Adrenal gland (tissue), 12 donors: ENCODE data around the gene FGF23. TPM values are rescaled to one million over a fixed set of nuclear protein-coding genes. Genes with fewer than 3 reads are reported as not detected.

Experiments used
- DNase-seq, 7 donors: peaks; one replicate each; pipeline ENCODE4 v3.0.0-alpha.2; 2019 to 2020
- H3K27ac ChIP-seq, 5 donors: fragments of 200-600 bp; sonication (generic) in 4 of 5; 1 replicate in 3 of 5; 2 replicates in 2 of 5; pipeline versions ENCODE4 v1.5.1 to v1.8.0; 2016 to 2020; ENCODE audit warnings: mild to moderate bottlenecking in 1 of 5
- H3K27me3 ChIP-seq: fragments of 200-600 bp; 2 replicates; pipeline ENCODE4 v1.8.0; 2021
- H3K36me3 ChIP-seq, 2 donors: fragments of 200-600 bp; replicated peaks in 1 of 2; 1 replicate in 1 of 2; 2 replicates in 1 of 2; pipeline versions ENCODE4 v1.5.1 to v1.8.0; 2018 to 2022
- H3K4me1 ChIP-seq, 2 donors: fragments of 200-600 bp; replicated peaks in 1 of 2; 1 replicate in 1 of 2; 2 replicates in 1 of 2; pipeline versions ENCODE4 v1.5.1 to v1.8.0; 2018 to 2021
- H3K4me3 ChIP-seq, 4 donors: fragments of 200-600 bp; sonication (generic) in 3 of 4; one replicate each; pipeline ENCODE4 v1.5.1; 2016 to 2018
- H3K9me3 ChIP-seq, 3 donors: fragments of 200-600 bp; sonication (generic) in 1 of 3; replicated peaks in 1 of 3; 1 replicate in 2 of 3; 2 replicates in 1 of 3; pipeline versions ENCODE4 v1.5.1 to v1.8.0; 2016 to 2021
- POLR2A ChIP-seq, 2 donors: fragments of 450-650 bp; IDR thresholded peaks; one replicate each; pipeline ENCODE4 v1.6.1; 2017; ENCODE audit warnings: antibody characterized with exemption in 2 of 2, mild to moderate bottlenecking in 2 of 2, moderate library complexity in 1 of 2
- WGBS, 4 donors: extraction: QIAGEN DNeasy Blood & Tissue Kit in 2 of 4; methylation state at CpG; one replicate each; pipeline versions ENCODE4 v1.1.5 to v1.1.7; 2013 to 2017; 5-methylcytosine and 5-hydroxymethylcytosine counted together
- intact Hi-C, 2 donors: fragments of 100-400 bp; cut with DNase I; formaldehyde crosslinking; loops; one replicate each; pipeline versions ENCODE4 v1.14.1 to v1.15.0; 2022 to 2023
- polyA plus RNA-seq, 3 donors: library from polyadenylated mRNA; stranded (reverse); fragments of 200-250 nt in 2 of 3; fragments of 350-450 nt in 1 of 3; fragmentation: Illumina TruSeq in 1 of 3; extraction: RNeasy Lipid Tissue Mini Kit (QIAGEN cat#74804) in 1 of 3; gene quantifications; one replicate each; pipeline ENCODE4 v1.2.3, GENCODE V29; 2013 to 2014
- total RNA-seq, 9 donors: library from RNA; depleted of rRNA in 4 of 9; stranded (reverse); fragments of >200 nt in 4 of 9; fragments of 120-200 nt in 1 of 9; fragmentation: NEBNext Ultra II Directional in 1 of 9; extraction: Animal tissue kit (Norgen Biotek cat#: 25700) in 1 of 9; gene quantifications; one replicate each; pipeline versions ENCODE4 v1.1.0 to v1.2.4, GENCODE V29; 2013 to 2023
- TF ChIP-seq, protein P1 (sequence below), 6 experiments: fragments of 450-650 bp in 4 of 6; fragments of 200-600 bp in 2 of 6; sonication (generic) in 1 of 6; IDR thresholded peaks; 1 replicate in 5 of 6; 2 replicates in 1 of 6; pipeline versions ENCODE4 v1.5.1 to v1.8.0; 2016 to 2021; ENCODE audit warnings: antibody characterized with exemption in 6 of 6, mild to moderate bottlenecking in 2 of 6, moderate library complexity in 1 of 6
- donor health status: healthy with polysubstance abuse.
- donor health status: Bipolar disorder and iron deficiency.
- donor health status: DM: yes; HTN: yes; CAD: no.
- donor health status: DM: no; HTN: no; CAD: no.
- donor health status: DM: no; HTN: no; CAD: no.
- donor health status: DM: yes; HTN: yes; CAD: no.

FGF23 gene
- total and polyA plus RNA-seq, 12 donors: 0.13 to 0.58 TPM; not detected in 10

GRCh38 chr12:4322726-4323125 lies 56.8 kb downstream of the FGF23 start:
- TF ChIP-seq, protein P1, sequence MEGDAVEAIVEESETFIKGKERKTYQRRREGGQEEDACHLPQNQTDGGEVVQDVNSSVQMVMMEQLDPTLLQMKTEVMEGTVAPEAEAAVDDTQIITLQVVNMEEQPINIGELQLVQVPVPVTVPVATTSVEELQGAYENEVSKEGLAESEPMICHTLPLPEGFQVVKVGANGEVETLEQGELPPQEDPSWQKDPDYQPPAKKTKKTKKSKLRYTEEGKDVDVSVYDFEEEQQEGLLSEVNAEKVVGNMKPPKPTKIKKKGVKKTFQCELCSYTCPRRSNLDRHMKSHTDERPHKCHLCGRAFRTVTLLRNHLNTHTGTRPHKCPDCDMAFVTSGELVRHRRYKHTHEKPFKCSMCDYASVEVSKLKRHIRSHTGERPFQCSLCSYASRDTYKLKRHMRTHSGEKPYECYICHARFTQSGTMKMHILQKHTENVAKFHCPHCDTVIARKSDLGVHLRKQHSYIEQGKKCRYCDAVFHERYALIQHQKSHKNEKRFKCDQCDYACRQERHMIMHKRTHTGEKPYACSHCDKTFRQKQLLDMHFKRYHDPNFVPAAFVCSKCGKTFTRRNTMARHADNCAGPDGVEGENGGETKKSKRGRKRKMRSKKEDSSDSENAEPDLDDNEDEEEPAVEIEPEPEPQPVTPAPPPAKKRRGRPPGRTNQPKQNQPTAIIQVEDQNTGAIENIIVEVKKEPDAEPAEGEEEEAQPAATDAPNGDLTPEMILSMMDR (IDR thresholded peaks at IDR 0.05): no peak
- TF ChIP-seq POLR2A (IDR thresholded peaks at IDR 0.05): no peak
- peaks cover 0 to 11% of the 10 kb centered on the region in 2 donors for H3K4me1 ChIP-seq
- H3K4me3 ChIP-seq: no peak overlapping the region
- no peak for DNase-seq
- H3K9me3 ChIP-seq: no peaks in the 10 kb centered on the region
- intact Hi-C loops: loop anchor here in 1 of 2 donors (10.0 kb wide), 1 partner anchor 92 kb away; no protein-coding TSS in a partner anchor
- no peaks in the 10 kb centered on the region for H3K36me3 ChIP-seq
- H3K27ac ChIP-seq: no peak overlapping the region
- H3K27me3 ChIP-seq: no peaks in the 10 kb centered on the region
- WGBS, 4 donors: 71 to 82% (median 75%) methylated on average over 5 of the region's 5 CpGs

GRCh38 chr12:4320853-4321701 lies 58.4 kb downstream of the FGF23 start, which contains the start of gene TIGAR:
Gene TIGAR (plus strand): TSS chr12:4321213. CDS start chr12:4321272, 59 bp downstream.
- TF ChIP-seq, protein P1 (IDR thresholded peaks at IDR 0.05): no peak
- peak; percentile 74 to 94 for TF ChIP-seq POLR2A (IDR thresholded peaks at IDR 0.05)
- peak within 1 kb of the TSS; percentile 83 to 94 (median 85) for H3K27ac ChIP-seq
- H3K4me1 ChIP-seq: peaks cover 0 to 11% of the 10 kb centered on the region in 2 donors
- no peaks in the 10 kb centered on the region for H3K9me3 ChIP-seq
- peak; percentile 92 to 96 (median 93) for DNase-seq
- WGBS, 4 donors: 0% methylated on average over 4 to 76 of the region's 76 CpGs
- no peaks in the 10 kb centered on the region for H3K36me3 ChIP-seq
- intact Hi-C loops: loop anchor here in 1 of 2 donors (10.0 kb wide), 1 partner anchor 94 kb away; no protein-coding TSS in a partner anchor
- H3K27me3 ChIP-seq: no peaks in the 10 kb centered on the region
- peak within 1 kb of the TSS; percentile 26 to 76 (median 56) for H3K4me3 ChIP-seq

GRCh38 chr12:4320497-4320852 lies 59.0 kb downstream of the FGF23 start:
- WGBS, 4 donors: 0 to 2% (median 0%) methylated on average over 13 of the region's 13 CpGs
- H3K9me3 ChIP-seq: no peaks in the 10 kb centered on the region
- peaks cover 0 to 11% of the 10 kb centered on the region in 2 donors for H3K4me1 ChIP-seq
- no peak for TF ChIP-seq POLR2A (IDR thresholded peaks at IDR 0.05)
- TF ChIP-seq, protein P1 (IDR thresholded peaks at IDR 0.05): no peak
- H3K4me3 ChIP-seq: peak overlapping the region in 3 of 4 donors; percentile 2 to 76 (median 21)
- H3K27me3 ChIP-seq: no peaks in the 10 kb centered on the region
- no peak for DNase-seq
- H3K36me3 ChIP-seq: no peaks in the 10 kb centered on the region
- intact Hi-C loops: loop anchor here in 1 of 2 donors (10.0 kb wide), 1 partner anchor 94 kb away; no protein-coding TSS in a partner anchor
- peak overlapping the region; percentile 72 to 94 (median 83) for H3K27ac ChIP-seq

Other genes starting within 250 kb of the FGF23 start
- gene CCND2, start 106.0 kb downstream of the FGF23 start, total RNA-seq: 100 to 1,000 TPM; 213 to 428 (median 264) TPM
- 10 to 100 TPM; 28.4 to 53.9 (median 47.4) TPM for gene CCND2, start 106.0 kb downstream of the FGF23 start, polyA plus RNA-seq
- gene TIGAR, start 58.5 kb downstream of the FGF23 start, total RNA-seq: 10 to 100 TPM in 5 of 9 donors, 1 to 10 TPM in 4; 2.5 to 20.5 (median 10.7) TPM
- gene TIGAR, start 58.5 kb downstream of the FGF23 start, polyA plus RNA-seq: 10 to 100 TPM in 1 of 3 donors, 1 to 10 TPM in 2; 2.5 to 28.2 (median 5.1) TPM
- not detected for gene FGF6, start 66.1 kb upstream of the FGF23 start, total RNA-seq
- gene FGF6, start 66.1 kb upstream of the FGF23 start, polyA plus RNA-seq: not detected
- 10 to 100 TPM in 1 of 9 donors, 1 to 10 TPM in 6, under 1 TPM in 1, not detected in 1; 0.55 to 12.1 (median 2.3) TPM for gene RAD51AP1, start 159.2 kb upstream of the FGF23 start, total RNA-seq
- 1 to 10 TPM in 2 of 3 donors, under 1 TPM in 1; 0.57 to 3.2 (median 1.1) TPM for gene RAD51AP1, start 159.2 kb upstream of the FGF23 start, polyA plus RNA-seq
- 10 to 100 TPM; 24.2 to 83.1 (median 39.1) TPM for gene DYRK4, start 182.5 kb upstream of the FGF23 start, total RNA-seq
- gene DYRK4, start 182.5 kb upstream of the FGF23 start, polyA plus RNA-seq: 100 to 1,000 TPM in 2 of 3 donors, 10 to 100 TPM in 1; 59.7 to 123 (median 120) TPM